K562 (cell line): ENCODE results near the gene SAMD10. TPM values are rescaled to one million over a fixed set of nuclear protein-coding genes. Genes with fewer than 3 reads are reported as not detected.

Experiments used
- CHD2 ChIP-seq: IDR thresholded peaks from 2 replicates; pipeline ENCODE4 v1.6.1; 2011; ENCODE audit warnings: low read depth, low read length
- CTCF ChIP-seq, 3 experiments: IDR thresholded peaks in 2 of 3; conservative IDR thresholded peaks in 1 of 3; 2 replicates each; pipeline ENCODE4 v1.5.1; 2011 to 2012; ENCODE audit warnings: low read length in 3 of 3, mild to moderate bottlenecking in 3 of 3, control low read depth in 2 of 3, improper control_type of control experiment in 1 of 3, inconsistent platforms in 1 of 3, low read depth in 1 of 3, mixed read lengths in 1 of 3, moderate library complexity in 1 of 3; ENCODE audit not compliant: insufficient read depth in 2 of 3
- E2F4 ChIP-seq: sonication (generic); formaldehyde crosslinking; IDR thresholded peaks from 2 replicates; pipeline ENCODE4 v1.8.0; 2022; ENCODE audit warnings: mild to moderate bottlenecking, low read depth, missing genetic modification reagents
- FUS ChIP-seq: fragments of 200-400 bp; formaldehyde crosslinking; optimal IDR thresholded peaks from 2 replicates; pipeline ENCODE3; 2017; ENCODE audit warnings: low read depth, low read length
- HNRNPH1 ChIP-seq: fragments of 200-400 bp; formaldehyde crosslinking; optimal IDR thresholded peaks from 2 replicates; pipeline ENCODE3; 2017; ENCODE audit warnings: low read depth, mild to moderate bottlenecking, low read length, moderate library complexity
- MYNN ChIP-seq, 2 experiments: sonication (generic); formaldehyde crosslinking in 1 of 2; IDR thresholded peaks; 2 replicates each; pipeline versions ENCODE4 v1.5.0 to v1.6.1; 2016 to 2020; ENCODE audit warnings: antibody characterized with exemption in 1 of 2, missing genetic modification reagents in 1 of 2
- STAG1 ChIP-seq: sonication (generic); formaldehyde crosslinking; IDR thresholded peaks from 2 replicates; pipeline ENCODE4 v1.5.0; 2020; ENCODE audit warnings: missing genetic modification reagents, borderline replicate concordance
- STAT5A ChIP-seq: IDR thresholded peaks from 2 replicates; pipeline ENCODE4 v1.6.1; 2012; ENCODE audit warnings: low read length, inconsistent platforms, borderline replicate concordance
- TEAD4 ChIP-seq, 2 experiments: sonication (generic) in 1 of 2; formaldehyde crosslinking in 1 of 2; IDR thresholded peaks; 2 replicates each; pipeline versions ENCODE4 v1.6.1 to v1.8.0; 2012 to 2022; ENCODE audit warnings: borderline replicate concordance in 1 of 2, inconsistent platforms in 1 of 2, low read length in 1 of 2, mild to moderate bottlenecking in 1 of 2, missing genetic modification reagents in 1 of 2
- ZBTB7A ChIP-seq: IDR thresholded peaks from 2 replicates; pipeline ENCODE4 v1.6.1; 2011; ENCODE audit warnings: low read depth, mild to moderate bottlenecking, low read length, moderate library complexity, borderline replicate concordance; ENCODE audit not compliant: control insufficient read depth
- ZNF79 ChIP-seq: fragments of 250-450 bp; sonication (Bioruptor Pico); IDR thresholded peaks from 2 replicates; pipeline ENCODE4 v1.4.0; 2020; ENCODE audit warnings: low read depth, mild to moderate bottlenecking, moderate library complexity
- polyA plus RNA-seq, 8 experiments: library from polyadenylated mRNA; depleted of rRNA in 4 of 8; stranded (reverse) in 5 of 8; unstranded in 3 of 8; fragments of >200 nt; fragmentation: Nextera tagmentation in 2 of 8; fragmentation: Illumina TruSeq in 1 of 8; extraction: Ambion mirVana in 2 of 8; extraction: Trizol in 1 of 8; gene quantifications; 2 replicates each; pipeline versions ENCODE4 v1.2.1 to v1.2.3, GENCODE V29; 2011 to 2014; ENCODE audit warnings: inconsistent platforms in 1 of 8, missing spikeins in 1 of 8
- total RNA-seq, 7 experiments: library from RNA; depleted of rRNA in 6 of 7; stranded (reverse); fragments of >200 nt in 6 of 7; fragmentation: Illumina TruSeq in 2 of 7; extraction: Trizol in 2 of 7; gene quantifications; 2 replicates each; pipeline versions ENCODE4 v1.2.1 to v1.2.3, GENCODE V29; 2011 to 2021; ENCODE audit warnings: low replicate concordance in 1 of 7
- TF ChIP-seq, protein P1 (sequence below): sonication (generic); formaldehyde crosslinking; IDR thresholded peaks from 2 replicates; pipeline ENCODE4 v1.8.0; 2023; ENCODE audit warnings: mild to moderate bottlenecking, missing genetic modification reagents
- TF ChIP-seq, protein P2 (sequence below): sonication (generic); formaldehyde crosslinking; IDR thresholded peaks from 2 replicates; pipeline ENCODE4 v1.8.1; 2023; ENCODE audit warnings: mild to moderate bottlenecking, missing genetic modification reagents
- TF ChIP-seq, protein P3 (sequence below), 2 experiments: fragments of 450-650 bp; conservative IDR thresholded peaks; 2 replicates each; pipeline ENCODE4 v1.6.1; 2017; ENCODE audit warnings: mild to moderate bottlenecking in 2 of 2, moderate library complexity in 2 of 2

SAMD10 gene
- total and polyA plus RNA-seq, 9 of the 15 experiments (the other 6 are each of a cell fraction or from before 2014, with no cell fraction given), result 0.37 to 15.2 (median 4.8) TPM

- TF ChIP-seq, protein P1, sequence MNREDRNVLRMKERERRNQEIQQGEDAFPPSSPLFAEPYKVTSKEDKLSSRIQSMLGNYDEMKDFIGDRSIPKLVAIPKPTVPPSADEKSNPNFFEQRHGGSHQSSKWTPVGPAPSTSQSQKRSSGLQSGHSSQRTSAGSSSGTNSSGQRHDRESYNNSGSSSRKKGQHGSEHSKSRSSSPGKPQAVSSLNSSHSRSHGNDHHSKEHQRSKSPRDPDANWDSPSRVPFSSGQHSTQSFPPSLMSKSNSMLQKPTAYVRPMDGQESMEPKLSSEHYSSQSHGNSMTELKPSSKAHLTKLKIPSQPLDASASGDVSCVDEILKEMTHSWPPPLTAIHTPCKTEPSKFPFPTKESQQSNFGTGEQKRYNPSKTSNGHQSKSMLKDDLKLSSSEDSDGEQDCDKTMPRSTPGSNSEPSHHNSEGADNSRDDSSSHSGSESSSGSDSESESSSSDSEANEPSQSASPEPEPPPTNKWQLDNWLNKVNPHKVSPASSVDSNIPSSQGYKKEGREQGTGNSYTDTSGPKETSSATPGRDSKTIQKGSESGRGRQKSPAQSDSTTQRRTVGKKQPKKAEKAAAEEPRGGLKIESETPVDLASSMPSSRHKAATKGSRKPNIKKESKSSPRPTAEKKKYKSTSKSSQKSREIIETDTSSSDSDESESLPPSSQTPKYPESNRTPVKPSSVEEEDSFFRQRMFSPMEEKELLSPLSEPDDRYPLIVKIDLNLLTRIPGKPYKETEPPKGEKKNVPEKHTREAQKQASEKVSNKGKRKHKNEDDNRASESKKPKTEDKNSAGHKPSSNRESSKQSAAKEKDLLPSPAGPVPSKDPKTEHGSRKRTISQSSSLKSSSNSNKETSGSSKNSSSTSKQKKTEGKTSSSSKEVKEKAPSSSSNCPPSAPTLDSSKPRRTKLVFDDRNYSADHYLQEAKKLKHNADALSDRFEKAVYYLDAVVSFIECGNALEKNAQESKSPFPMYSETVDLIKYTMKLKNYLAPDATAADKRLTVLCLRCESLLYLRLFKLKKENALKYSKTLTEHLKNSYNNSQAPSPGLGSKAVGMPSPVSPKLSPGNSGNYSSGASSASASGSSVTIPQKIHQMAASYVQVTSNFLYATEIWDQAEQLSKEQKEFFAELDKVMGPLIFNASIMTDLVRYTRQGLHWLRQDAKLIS (CRISPR knock-in tag), result 0 out of 2 replicates have a peak, but pooled peaks have one; percentile 36
- TF ChIP-seq ZBTB7A, result peak; percentile 78
- TF ChIP-seq MYNN (IDR thresholded peaks at IDR 0.05), result peak; percentile 58; the same call in 1 of the 2 replicates
- TF ChIP-seq MYNN (CRISPR knock-in tag; IDR thresholded peaks at IDR 0.05), result no peak
- TF ChIP-seq CTCF (IDR thresholded peaks at IDR 0.05 in 2 of 3, conservative IDR thresholded peaks at IDR 0.05 in 1 of 3; ENCODE audit: insufficient read depth in 2 of 3, low read depth in 1 of 3, low read length in 3 of 3), result peak; percentile 96 to 98 (median 96)
- TF ChIP-seq, protein P2, sequence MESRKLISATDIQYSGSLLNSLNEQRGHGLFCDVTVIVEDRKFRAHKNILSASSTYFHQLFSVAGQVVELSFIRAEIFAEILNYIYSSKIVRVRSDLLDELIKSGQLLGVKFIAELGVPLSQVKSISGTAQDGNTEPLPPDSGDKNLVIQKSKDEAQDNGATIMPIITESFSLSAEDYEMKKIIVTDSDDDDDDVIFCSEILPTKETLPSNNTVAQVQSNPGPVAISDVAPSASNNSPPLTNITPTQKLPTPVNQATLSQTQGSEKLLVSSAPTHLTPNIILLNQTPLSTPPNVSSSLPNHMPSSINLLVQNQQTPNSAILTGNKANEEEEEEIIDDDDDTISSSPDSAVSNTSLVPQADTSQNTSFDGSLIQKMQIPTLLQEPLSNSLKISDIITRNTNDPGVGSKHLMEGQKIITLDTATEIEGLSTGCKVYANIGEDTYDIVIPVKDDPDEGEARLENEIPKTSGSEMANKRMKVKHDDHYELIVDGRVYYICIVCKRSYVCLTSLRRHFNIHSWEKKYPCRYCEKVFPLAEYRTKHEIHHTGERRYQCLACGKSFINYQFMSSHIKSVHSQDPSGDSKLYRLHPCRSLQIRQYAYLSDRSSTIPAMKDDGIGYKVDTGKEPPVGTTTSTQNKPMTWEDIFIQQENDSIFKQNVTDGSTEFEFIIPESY (CRISPR knock-in tag), result peak; percentile 96
- 0 out of 2 replicates have a peak, but pooled peaks have one; percentile 31 for TF ChIP-seq CHD2
- TF ChIP-seq HNRNPH1, result no peak
- TF ChIP-seq ZNF79 (CRISPR knock-in tag), result no peak
- no peak for TF ChIP-seq FUS
- TF ChIP-seq, protein P3, sequence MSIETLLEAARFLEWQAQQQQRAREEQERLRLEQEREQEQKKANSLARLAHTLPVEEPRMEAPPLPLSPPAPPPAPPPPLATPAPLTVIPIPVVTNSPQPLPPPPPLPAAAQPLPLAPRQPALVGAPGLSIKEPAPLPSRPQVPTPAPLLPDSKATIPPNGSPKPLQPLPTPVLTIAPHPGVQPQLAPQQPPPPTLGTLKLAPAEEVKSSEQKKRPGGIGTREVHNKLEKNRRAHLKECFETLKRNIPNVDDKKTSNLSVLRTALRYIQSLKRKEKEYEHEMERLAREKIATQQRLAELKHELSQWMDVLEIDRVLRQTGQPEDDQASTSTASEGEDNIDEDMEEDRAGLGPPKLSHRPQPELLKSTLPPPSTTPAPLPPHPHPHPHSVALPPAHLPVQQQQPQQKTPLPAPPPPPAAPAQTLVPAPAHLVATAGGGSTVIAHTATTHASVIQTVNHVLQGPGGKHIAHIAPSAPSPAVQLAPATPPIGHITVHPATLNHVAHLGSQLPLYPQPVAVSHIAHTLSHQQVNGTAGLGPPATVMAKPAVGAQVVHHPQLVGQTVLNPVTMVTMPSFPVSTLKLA (conservative IDR thresholded peaks at IDR 0.05), result peak; percentile 59 to 78
- TF ChIP-seq STAT5A, result no peak
- 0 out of 2 replicates have a peak, but pooled peaks have one; percentile 20 for TF ChIP-seq E2F4 (CRISPR knock-in tag)
- no peak for TF ChIP-seq TEAD4 (IDR thresholded peaks at IDR 0.05; ENCODE audit: low read length)
- no peak for TF ChIP-seq TEAD4 (CRISPR knock-in tag; IDR thresholded peaks at IDR 0.05; ENCODE audit: borderline replicate concordance)
- peak; percentile 98 for TF ChIP-seq STAG1 (CRISPR knock-in tag)
Measured at GRCh38 chr20:63973636-63974401, 5.6 kb downstream of the SAMD10 start (continued).
